GM08714 (cell line): ENCODE data around the gene MSX2.

ENCODE experiments used
- H3K4me3 ChIP-seq: fragments of 200-500 bp; sonication (Bioruptor generic); 2 replicates; pipeline ENCODE4 v1.5.1; 2014; ENCODE audit warnings: mild to moderate bottlenecking, low read length, inconsistent platforms
- ZNF274 ChIP-seq: IDR thresholded peaks from 2 replicates; pipeline ENCODE4 v1.6.1; 2012; ENCODE audit warnings: mild to moderate bottlenecking, low read depth, low read length

The MSX2 gene

GRCh38 chr5:174706997-174707572 lies 17.3 kb upstream of the MSX2 start:
- TF ChIP-seq ZNF274: no peak
- H3K4me3 ChIP-seq: no peak overlapping the region

- no peak overlapping the region for H3K4me3 ChIP-seq
- no peak for TF ChIP-seq ZNF274
Observed at GRCh38 chr5:174707671-174708070, 16.7 kb upstream of the MSX2 start.

- TF ChIP-seq ZNF274: no peak
- H3K4me3 ChIP-seq: no peak overlapping the region
Observed at GRCh38 chr5:174708476-174709207, 15.7 kb upstream of the MSX2 start.

- no peak for TF ChIP-seq ZNF274
- no peak overlapping the region for H3K4me3 ChIP-seq
Observed at GRCh38 chr5:174714751-174715150, 9.6 kb upstream of the MSX2 start.

GRCh38 chr5:174715804-174716203 lies 8.6 kb upstream of the MSX2 start:
- H3K4me3 ChIP-seq: no peak overlapping the region
- no peak for TF ChIP-seq ZNF274

- TF ChIP-seq ZNF274: no peak
- no peak overlapping the region for H3K4me3 ChIP-seq
Observed at GRCh38 chr5:174717826-174718455, 6.4 kb upstream of the MSX2 start.

GRCh38 chr5:174718880-174719610 lies 5.3 kb upstream of the MSX2 start:
- no peak for TF ChIP-seq ZNF274
- H3K4me3 ChIP-seq: no peak overlapping the region

GRCh38 chr5:174719793-174720611 lies 4.4 kb upstream of the MSX2 start:
- TF ChIP-seq ZNF274: no peak
- no peak overlapping the region for H3K4me3 ChIP-seq

- no peak overlapping the region for H3K4me3 ChIP-seq
- no peak for TF ChIP-seq ZNF274
Observed at GRCh38 chr5:174720612-174721529, 3.5 kb upstream of the MSX2 start.

- H3K4me3 ChIP-seq: no peak overlapping the region
- TF ChIP-seq ZNF274: no peak
Observed at GRCh38 chr5:174721530-174722432, 2.6 kb upstream of the MSX2 start.

GRCh38 chr5:174722500-174722899 lies 1.9 kb upstream of the MSX2 start:
- no peak overlapping the region for H3K4me3 ChIP-seq
- no peak for TF ChIP-seq ZNF274
